SK-N-SH treated with all-trans-retinoic acid at 6 μM for 48 hours (cell line): Measurements from ENCODE around the gene PPP3CA.

Experiments
- ATAC-seq: fragments of 200-7000 bp; cut with Tn5 transposase; 3 replicates; pipeline ENCODE4 v1.9.1; 2020; ENCODE audit warnings: mild to moderate bottlenecking, moderate library complexity
- ARNTL ChIP-seq: fragments of 450-650 bp; formaldehyde crosslinking; IDR thresholded peaks from 2 replicates; pipeline ENCODE4 v1.5.0; 2020; ENCODE audit warnings: low read depth, mild to moderate bottlenecking, moderate library complexity, borderline replicate concordance
- BACH2 ChIP-seq: fragments of 250-450 bp; sonication (Bioruptor Pico); IDR thresholded peaks from 2 replicates; pipeline ENCODE4 v1.9.0; 2021; ENCODE audit warnings: mild to moderate bottlenecking, borderline replicate concordance
- CSDC2 ChIP-seq: fragments of 250-450 bp; sonication (Bioruptor Pico); IDR thresholded peaks from 2 replicates; pipeline ENCODE4 v1.5.0; 2020; ENCODE audit warnings: mild to moderate bottlenecking, moderate library complexity
- ESRRG ChIP-seq: fragments of 250-450 bp; sonication (Bioruptor Pico); IDR thresholded peaks from 2 replicates; pipeline ENCODE4 v1.6.1; 2021; ENCODE audit warnings: mild to moderate bottlenecking
- GLIS3 ChIP-seq: fragments of 250-450 bp; sonication (Bioruptor Pico); IDR thresholded peaks from 2 replicates; pipeline ENCODE4 v1.5.0; 2020; ENCODE audit warnings: mild to moderate bottlenecking, moderate library complexity
- OSR1 ChIP-seq: fragments of 250-450 bp; sonication (Bioruptor Pico); IDR thresholded peaks from 2 replicates; pipeline ENCODE4 v1.8.0; 2022; ENCODE audit warnings: moderate library complexity, mild to moderate bottlenecking, inconsistent platforms
- RARB ChIP-seq: fragments of 250-450 bp; sonication (Bioruptor Pico); IDR thresholded peaks from 2 replicates; pipeline ENCODE4 v1.8.0; 2021; ENCODE audit warnings: mild to moderate bottlenecking, moderate library complexity
- SNAI2 ChIP-seq: fragments of 250-450 bp; sonication (Bioruptor Pico); IDR thresholded peaks from 2 replicates; pipeline ENCODE4 v1.5.0; 2020; ENCODE audit warnings: mild to moderate bottlenecking, moderate library complexity
- TCF4 ChIP-seq: fragments of 250-450 bp; sonication (Bioruptor Pico); IDR thresholded peaks from 2 replicates; pipeline ENCODE4 v1.8.0; 2021; ENCODE audit warnings: mild to moderate bottlenecking, moderate library complexity, borderline replicate concordance
- TOX ChIP-seq: fragments of 250-450 bp; sonication (Bioruptor Pico); IDR thresholded peaks from 2 replicates; pipeline ENCODE4 v1.8.0; 2021; ENCODE audit warnings: mild to moderate bottlenecking, moderate library complexity, borderline replicate concordance
- ZC3H10 ChIP-seq: fragments of 250-450 bp; sonication (Bioruptor Pico); IDR thresholded peaks from 2 replicates; pipeline ENCODE4 v1.5.1; 2021; ENCODE audit warnings: mild to moderate bottlenecking, moderate library complexity
- ZFP3 ChIP-seq: fragments of 250-450 bp; sonication (Bioruptor Pico); IDR thresholded peaks from 2 replicates; pipeline ENCODE4 v1.5.0; 2020; ENCODE audit warnings: mild to moderate bottlenecking, moderate library complexity
- ZFP30 ChIP-seq: fragments of 450-650 bp; formaldehyde crosslinking; IDR thresholded peaks from 2 replicates; pipeline ENCODE4 v1.5.0; 2022; ENCODE audit warnings: mild to moderate bottlenecking, moderate library complexity
- ZNF565 ChIP-seq: fragments of 450-650 bp; formaldehyde crosslinking; conservative IDR thresholded peaks from 2 replicates; pipeline ENCODE4 v1.5.0; 2020; ENCODE audit warnings: low read depth, mild to moderate bottlenecking, moderate library complexity
- ZNF70 ChIP-seq: fragments of 450-650 bp; formaldehyde crosslinking; IDR thresholded peaks from 2 replicates; pipeline ENCODE4 v1.5.0; 2020; ENCODE audit warnings: mild to moderate bottlenecking, moderate library complexity
- TF ChIP-seq, protein P1 (sequence below): fragments of 250-450 bp; sonication (Bioruptor Pico); IDR thresholded peaks from 2 replicates; pipeline ENCODE4 v1.8.0; 2020; ENCODE audit warnings: mild to moderate bottlenecking, moderate library complexity, borderline replicate concordance
- TF ChIP-seq, protein P2 (sequence below): fragments of 250-450 bp; sonication (Bioruptor Pico); IDR thresholded peaks from 2 replicates; pipeline ENCODE4 v1.5.1; 2021; ENCODE audit warnings: mild to moderate bottlenecking, moderate library complexity
- TF ChIP-seq, protein P3 (sequence below): fragments of 250-450 bp; sonication (Bioruptor Pico); IDR thresholded peaks from 2 replicates; pipeline ENCODE4 v1.5.1; 2020; ENCODE audit warnings: low read depth, mild to moderate bottlenecking, moderate library complexity
- TF ChIP-seq, protein P4 (sequence below): fragments of 250-450 bp; sonication (Bioruptor Pico); IDR thresholded peaks from 2 replicates; pipeline ENCODE4 v1.5.0; 2020; ENCODE audit warnings: mild to moderate bottlenecking, moderate library complexity
- TF ChIP-seq, protein P5 (sequence below): fragments of 250-450 bp; sonication (Bioruptor Pico); IDR thresholded peaks from 2 replicates; pipeline ENCODE4 v1.8.0; 2021; ENCODE audit warnings: low read depth, mild to moderate bottlenecking, moderate library complexity, borderline replicate concordance

The PPP3CA gene

DNA sequence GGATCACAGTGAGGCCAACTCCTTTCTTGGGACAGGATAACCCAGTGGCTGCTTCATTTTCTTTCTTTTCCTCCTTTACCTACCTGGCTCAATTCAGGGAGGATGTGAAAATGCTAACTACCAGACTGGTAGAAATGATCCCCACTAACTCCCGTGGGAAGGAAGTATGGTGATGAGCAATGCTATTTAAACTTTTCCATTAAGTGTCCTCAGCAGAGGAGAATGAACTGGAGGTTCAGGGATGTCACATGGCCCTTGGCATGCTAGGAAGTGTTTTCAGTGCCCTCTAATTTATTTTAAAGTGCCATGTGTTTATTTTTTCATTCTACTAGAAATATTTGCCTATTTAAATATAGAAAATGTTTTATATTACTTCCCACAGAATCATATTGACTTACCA, 363.9 kb downstream of the PPP3CA start:
- TF ChIP-seq TOX, result no peak
- TF ChIP-seq GLIS3 (CRISPR knock-in tag), result no peak
- TF ChIP-seq ZNF70 (CRISPR knock-in tag), result no peak
- no peak for TF ChIP-seq RARB
- TF ChIP-seq ARNTL (CRISPR knock-in tag), result no peak
- TF ChIP-seq, protein P1, sequence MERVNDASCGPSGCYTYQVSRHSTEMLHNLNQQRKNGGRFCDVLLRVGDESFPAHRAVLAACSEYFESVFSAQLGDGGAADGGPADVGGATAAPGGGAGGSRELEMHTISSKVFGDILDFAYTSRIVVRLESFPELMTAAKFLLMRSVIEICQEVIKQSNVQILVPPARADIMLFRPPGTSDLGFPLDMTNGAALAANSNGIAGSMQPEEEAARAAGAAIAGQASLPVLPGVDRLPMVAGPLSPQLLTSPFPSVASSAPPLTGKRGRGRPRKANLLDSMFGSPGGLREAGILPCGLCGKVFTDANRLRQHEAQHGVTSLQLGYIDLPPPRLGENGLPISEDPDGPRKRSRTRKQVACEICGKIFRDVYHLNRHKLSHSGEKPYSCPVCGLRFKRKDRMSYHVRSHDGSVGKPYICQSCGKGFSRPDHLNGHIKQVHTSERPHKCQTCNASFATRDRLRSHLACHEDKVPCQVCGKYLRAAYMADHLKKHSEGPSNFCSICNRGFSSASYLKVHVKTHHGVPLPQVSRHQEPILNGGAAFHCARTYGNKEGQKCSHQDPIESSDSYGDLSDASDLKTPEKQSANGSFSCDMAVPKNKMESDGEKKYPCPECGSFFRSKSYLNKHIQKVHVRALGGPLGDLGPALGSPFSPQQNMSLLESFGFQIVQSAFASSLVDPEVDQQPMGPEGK, result no peak
- TF ChIP-seq, protein P2, sequence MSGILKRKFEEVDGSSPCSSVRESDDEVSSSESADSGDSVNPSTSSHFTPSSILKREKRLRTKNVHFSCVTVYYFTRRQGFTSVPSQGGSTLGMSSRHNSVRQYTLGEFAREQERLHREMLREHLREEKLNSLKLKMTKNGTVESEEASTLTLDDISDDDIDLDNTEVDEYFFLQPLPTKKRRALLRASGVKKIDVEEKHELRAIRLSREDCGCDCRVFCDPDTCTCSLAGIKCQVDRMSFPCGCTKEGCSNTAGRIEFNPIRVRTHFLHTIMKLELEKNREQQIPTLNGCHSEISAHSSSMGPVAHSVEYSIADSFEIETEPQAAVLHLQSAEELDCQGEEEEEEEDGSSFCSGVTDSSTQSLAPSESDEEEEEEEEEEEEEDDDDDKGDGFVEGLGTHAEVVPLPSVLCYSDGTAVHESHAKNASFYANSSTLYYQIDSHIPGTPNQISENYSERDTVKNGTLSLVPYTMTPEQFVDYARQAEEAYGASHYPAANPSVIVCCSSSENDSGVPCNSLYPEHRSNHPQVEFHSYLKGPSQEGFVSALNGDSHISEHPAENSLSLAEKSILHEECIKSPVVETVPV (CRISPR knock-in tag), result no peak
- TF ChIP-seq TCF4 (CRISPR knock-in tag), result no peak
- no peak for TF ChIP-seq ZNF565 (CRISPR knock-in tag)
- TF ChIP-seq CSDC2, result no peak
- TF ChIP-seq, protein P3, sequence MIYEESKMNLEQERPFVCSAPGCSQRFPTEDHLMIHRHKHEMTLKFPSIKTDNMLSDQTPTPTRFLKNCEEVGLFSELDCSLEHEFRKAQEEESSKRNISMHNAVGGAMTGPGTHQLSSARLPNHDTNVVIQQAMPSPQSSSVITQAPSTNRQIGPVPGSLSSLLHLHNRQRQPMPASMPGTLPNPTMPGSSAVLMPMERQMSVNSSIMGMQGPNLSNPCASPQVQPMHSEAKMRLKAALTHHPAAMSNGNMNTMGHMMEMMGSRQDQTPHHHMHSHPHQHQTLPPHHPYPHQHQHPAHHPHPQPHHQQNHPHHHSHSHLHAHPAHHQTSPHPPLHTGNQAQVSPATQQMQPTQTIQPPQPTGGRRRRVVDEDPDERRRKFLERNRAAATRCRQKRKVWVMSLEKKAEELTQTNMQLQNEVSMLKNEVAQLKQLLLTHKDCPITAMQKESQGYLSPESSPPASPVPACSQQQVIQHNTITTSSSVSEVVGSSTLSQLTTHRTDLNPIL (CRISPR knock-in tag), result no peak
- TF ChIP-seq, protein P4, sequence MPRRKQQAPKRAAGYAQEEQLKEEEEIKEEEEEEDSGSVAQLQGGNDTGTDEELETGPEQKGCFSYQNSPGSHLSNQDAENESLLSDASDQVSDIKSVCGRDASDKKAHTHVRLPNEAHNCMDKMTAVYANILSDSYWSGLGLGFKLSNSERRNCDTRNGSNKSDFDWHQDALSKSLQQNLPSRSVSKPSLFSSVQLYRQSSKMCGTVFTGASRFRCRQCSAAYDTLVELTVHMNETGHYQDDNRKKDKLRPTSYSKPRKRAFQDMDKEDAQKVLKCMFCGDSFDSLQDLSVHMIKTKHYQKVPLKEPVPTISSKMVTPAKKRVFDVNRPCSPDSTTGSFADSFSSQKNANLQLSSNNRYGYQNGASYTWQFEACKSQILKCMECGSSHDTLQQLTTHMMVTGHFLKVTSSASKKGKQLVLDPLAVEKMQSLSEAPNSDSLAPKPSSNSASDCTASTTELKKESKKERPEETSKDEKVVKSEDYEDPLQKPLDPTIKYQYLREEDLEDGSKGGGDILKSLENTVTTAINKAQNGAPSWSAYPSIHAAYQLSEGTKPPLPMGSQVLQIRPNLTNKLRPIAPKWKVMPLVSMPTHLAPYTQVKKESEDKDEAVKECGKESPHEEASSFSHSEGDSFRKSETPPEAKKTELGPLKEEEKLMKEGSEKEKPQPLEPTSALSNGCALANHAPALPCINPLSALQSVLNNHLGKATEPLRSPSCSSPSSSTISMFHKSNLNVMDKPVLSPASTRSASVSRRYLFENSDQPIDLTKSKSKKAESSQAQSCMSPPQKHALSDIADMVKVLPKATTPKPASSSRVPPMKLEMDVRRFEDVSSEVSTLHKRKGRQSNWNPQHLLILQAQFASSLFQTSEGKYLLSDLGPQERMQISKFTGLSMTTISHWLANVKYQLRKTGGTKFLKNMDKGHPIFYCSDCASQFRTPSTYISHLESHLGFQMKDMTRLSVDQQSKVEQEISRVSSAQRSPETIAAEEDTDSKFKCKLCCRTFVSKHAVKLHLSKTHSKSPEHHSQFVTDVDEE (CRISPR knock-in tag), result no peak
- no peak for TF ChIP-seq BACH2 (CRISPR knock-in tag)
- TF ChIP-seq SNAI2 (CRISPR knock-in tag), result no peak
- TF ChIP-seq, protein P5, sequence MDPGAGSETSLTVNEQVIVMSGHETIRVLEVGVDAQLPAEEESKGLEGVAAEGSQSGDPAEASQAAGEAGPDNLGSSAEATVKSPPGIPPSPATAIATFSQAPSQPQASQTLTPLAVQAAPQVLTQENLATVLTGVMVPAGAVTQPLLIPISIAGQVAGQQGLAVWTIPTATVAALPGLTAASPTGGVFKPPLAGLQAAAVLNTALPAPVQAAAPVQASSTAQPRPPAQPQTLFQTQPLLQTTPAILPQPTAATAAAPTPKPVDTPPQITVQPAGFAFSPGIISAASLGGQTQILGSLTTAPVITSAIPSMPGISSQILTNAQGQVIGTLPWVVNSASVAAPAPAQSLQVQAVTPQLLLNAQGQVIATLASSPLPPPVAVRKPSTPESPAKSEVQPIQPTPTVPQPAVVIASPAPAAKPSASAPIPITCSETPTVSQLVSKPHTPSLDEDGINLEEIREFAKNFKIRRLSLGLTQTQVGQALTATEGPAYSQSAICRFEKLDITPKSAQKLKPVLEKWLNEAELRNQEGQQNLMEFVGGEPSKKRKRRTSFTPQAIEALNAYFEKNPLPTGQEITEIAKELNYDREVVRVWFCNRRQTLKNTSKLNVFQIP (CRISPR knock-in tag), result no peak
- no peak for TF ChIP-seq ZC3H10 (CRISPR knock-in tag)
- no peak for TF ChIP-seq ZFP30 (CRISPR knock-in tag)
- TF ChIP-seq ZFP3 (CRISPR knock-in tag), result no peak
- ATAC-seq, result no peak

DNA sequence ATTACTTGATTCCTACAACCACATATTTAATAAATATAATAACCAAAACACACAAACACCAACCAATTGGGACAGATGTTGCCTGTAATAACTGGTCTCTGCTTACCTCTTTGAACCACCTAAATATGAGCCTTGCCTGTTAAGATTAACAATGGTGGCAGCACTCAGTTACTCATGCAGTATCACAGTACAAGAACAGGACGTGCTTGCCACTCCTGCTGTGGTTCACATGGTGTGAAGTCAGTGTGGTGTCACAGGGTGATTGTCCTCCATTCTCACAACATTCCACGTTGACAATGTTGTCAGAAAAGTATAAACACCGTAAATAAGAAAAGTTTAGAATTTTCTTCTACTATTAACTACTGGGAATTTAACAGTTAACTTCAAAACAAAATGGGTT, 365.0 kb downstream of the PPP3CA start:
- TF ChIP-seq ZNF70 (CRISPR knock-in tag), result no peak
- TF ChIP-seq, protein P1, result no peak
- no peak for ATAC-seq

DNA sequence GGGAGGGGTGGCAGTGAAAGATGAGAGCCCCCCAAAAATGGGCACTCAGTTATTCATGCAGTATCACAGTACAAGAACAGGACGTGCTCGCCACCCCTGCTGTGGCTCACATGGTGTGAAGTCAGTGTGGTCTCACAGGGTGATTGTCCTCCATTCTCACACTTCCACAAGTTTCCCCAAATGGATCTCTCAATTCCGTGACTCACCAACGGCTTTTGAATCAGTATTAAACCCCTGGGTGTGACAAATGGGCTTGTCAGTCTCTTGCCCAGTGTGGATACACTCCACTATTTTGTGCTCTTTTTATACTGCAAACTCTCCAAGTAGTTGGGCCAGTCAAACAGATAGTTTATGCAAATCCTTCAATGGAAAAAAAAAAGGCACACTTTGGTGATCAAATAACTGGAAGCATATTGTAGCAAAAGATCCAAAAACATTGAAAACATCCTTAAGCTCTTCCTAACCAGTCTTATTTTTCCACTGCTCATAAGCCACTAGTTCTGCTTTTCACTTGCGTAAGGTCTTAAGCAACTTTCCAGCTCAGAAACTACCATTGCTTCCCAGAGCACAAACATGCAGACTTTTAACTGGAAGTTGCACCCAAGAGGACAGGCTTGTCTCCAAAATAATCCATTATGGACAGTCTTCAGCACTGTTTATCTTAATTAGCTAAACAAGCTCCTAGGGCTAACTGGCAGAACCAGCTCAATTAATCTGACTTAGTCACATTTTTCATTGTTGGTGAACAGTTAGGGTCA, 365.7 kb downstream of the PPP3CA start:
- ATAC-seq, result no peak
- TF ChIP-seq ZFP3 (CRISPR knock-in tag) (no peak), RARB (no peak), ESRRG (no peak), ZNF70 (CRISPR knock-in tag) (no peak), OSR1 (CRISPR knock-in tag) (no peak), GLIS3 (CRISPR knock-in tag) (no peak), ARNTL (CRISPR knock-in tag) (no peak), CSDC2 (no peak), SNAI2 (CRISPR knock-in tag) (no peak)
- TF ChIP-seq, protein P3 (CRISPR knock-in tag), result no peak
- TF ChIP-seq, protein P2 (CRISPR knock-in tag), result no peak
- TF ChIP-seq, protein P1, result no peak
